Measurements from ENCODE around the gene IGFBP4. TPM values are rescaled to one million over a fixed set of nuclear protein-coding genes. Genes with fewer than 3 reads are reported as not detected.

Gene IGFBP4
- total and polyA plus RNA-seq, 2 donors (not counting 1 experiment from before 2014, with no cell fraction given): 436 to 1,130 TPM

DNA sequence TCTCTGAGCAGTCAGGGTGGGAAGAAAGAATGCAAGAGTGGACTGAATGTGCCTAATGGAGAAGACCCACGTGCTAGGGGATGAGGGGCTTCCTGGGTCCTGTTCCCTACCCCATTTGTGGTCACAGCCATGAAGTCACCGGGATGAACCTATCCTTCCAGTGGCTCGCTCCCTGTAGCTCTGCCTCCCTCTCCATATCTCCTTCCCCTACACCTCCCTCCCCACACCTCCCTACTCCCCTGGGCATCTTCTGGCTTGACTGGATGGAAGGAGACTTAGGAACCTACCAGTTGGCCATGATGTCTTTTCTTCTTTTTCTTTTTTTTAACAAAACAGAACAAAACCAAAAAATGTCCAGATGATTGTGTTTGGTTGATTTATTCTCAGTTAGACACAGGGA, 14.1 kb downstream of the IGFBP4 start:
- peaks cover 5% of the 10 kb centered on the region for H3K79me2 ChIP-seq (ENCODE audit: control insufficient read depth, insufficient read depth, low read length)
- DNase-seq (ENCODE audit: low read depth in 2 of 2): no peak
- H3K9me3 ChIP-seq (ENCODE audit: control insufficient read depth, insufficient read depth, low read depth, low read length): no peaks in the 10 kb centered on the region
- H3K27ac ChIP-seq (ENCODE audit: insufficient read depth, low read length): peak overlapping the region; percentile 78
- no peaks in the 10 kb centered on the region for H3K27me3 ChIP-seq (ENCODE audit: control insufficient read depth, insufficient read depth, low read length)
- no peak overlapping the region for H3K9ac ChIP-seq (ENCODE audit: insufficient read depth, low read length)
- TF ChIP-seq, protein P1, sequence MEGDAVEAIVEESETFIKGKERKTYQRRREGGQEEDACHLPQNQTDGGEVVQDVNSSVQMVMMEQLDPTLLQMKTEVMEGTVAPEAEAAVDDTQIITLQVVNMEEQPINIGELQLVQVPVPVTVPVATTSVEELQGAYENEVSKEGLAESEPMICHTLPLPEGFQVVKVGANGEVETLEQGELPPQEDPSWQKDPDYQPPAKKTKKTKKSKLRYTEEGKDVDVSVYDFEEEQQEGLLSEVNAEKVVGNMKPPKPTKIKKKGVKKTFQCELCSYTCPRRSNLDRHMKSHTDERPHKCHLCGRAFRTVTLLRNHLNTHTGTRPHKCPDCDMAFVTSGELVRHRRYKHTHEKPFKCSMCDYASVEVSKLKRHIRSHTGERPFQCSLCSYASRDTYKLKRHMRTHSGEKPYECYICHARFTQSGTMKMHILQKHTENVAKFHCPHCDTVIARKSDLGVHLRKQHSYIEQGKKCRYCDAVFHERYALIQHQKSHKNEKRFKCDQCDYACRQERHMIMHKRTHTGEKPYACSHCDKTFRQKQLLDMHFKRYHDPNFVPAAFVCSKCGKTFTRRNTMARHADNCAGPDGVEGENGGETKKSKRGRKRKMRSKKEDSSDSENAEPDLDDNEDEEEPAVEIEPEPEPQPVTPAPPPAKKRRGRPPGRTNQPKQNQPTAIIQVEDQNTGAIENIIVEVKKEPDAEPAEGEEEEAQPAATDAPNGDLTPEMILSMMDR (conservative IDR thresholded peaks at IDR 0.05 in 1 of 2, IDR thresholded peaks at IDR 0.05 in 1 of 2; ENCODE audit: low read depth in 1 of 2, low read length in 2 of 2): no peak
- TF ChIP-seq EZH2 (IDR thresholded peaks at IDR 0.05; ENCODE audit: low read length, missing control alignments): no peak
- H3K36me3 ChIP-seq (ENCODE audit: control insufficient read depth, insufficient read depth, low read length): peaks cover 33% of the 10 kb centered on the region
- H3K4me2 ChIP-seq (ENCODE audit: extremely low read depth, insufficient read depth, low read length): peak overlapping the region; percentile 54
- H3K4me3 ChIP-seq (replicated peaks in 1 of 4; ENCODE audit: control extremely low read depth in 1 of 4, insufficient read depth in 1 of 4, low read depth in 3 of 4, low read length in 4 of 4): no peak overlapping the region
- H4K20me1 ChIP-seq (ENCODE audit: control insufficient read depth, extremely low read depth, insufficient read depth, low read length): no peaks in the 10 kb centered on the region
- no peak overlapping the region for H2AFZ ChIP-seq (ENCODE audit: low read length)
- peaks cover 79% of the 10 kb centered on the region for H3K4me1 ChIP-seq (ENCODE audit: control insufficient read depth, extremely low read depth, insufficient read depth, low read length)

DNA sequence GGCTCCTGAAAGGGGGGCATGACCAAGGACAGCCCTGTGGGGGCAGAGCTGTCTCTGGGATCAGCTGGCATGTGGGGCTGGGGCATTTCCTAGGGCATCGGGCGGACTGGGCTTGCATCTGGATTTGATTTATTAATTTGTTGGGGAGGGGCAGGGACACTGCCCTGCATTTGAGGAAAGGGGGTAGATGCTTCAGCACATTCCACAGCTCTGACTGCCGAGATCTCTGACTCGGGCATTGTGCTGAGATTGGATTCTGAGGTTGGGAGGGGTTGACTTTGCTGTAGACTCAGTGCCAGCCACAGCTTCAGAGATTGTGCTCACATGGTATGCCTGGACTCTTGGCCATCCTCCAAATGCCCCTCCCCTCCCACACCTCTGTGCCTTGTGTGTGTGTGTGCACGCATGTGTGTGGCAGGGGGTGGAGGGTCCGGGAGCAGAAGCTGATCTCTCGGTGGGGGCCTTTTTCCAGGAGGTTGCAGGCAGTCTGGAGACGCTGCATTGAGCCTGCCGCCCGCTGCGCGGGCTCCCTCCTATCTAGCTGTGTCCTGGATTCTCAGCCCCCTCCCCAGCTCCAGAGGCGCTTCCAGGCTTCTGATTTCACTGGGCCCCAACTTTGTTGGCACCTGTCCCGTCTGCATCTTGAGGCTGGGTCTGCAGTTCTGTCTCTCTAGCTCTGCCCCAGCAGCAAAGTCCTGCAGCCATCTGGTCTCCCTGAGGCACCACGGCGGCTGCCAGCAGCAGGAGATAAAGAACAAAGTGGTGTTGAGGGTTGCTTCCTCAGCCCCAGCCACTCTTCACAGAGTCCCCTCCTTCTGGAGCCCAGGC, 14.9 kb downstream of the IGFBP4 start:
- Histone ChIP-seq H3K9ac (ENCODE audit: insufficient read depth, low read length) (no peak overlapping the region), H2AFZ (ENCODE audit: low read length) (no peak overlapping the region), H3K36me3 (ENCODE audit: control insufficient read depth, insufficient read depth, low read length) (peaks cover 28% of the 10 kb centered on the region), H3K9me3 (ENCODE audit: control insufficient read depth, insufficient read depth, low read depth, low read length) (no peaks in the 10 kb centered on the region), H4K20me1 (ENCODE audit: control insufficient read depth, extremely low read depth, insufficient read depth, low read length) (no peaks in the 10 kb centered on the region), H3K4me1 (ENCODE audit: control insufficient read depth, extremely low read depth, insufficient read depth, low read length) (peaks cover 71% of the 10 kb centered on the region), H3K79me2 (ENCODE audit: control insufficient read depth, insufficient read depth, low read length) (no peaks in the 10 kb centered on the region), H3K27me3 (ENCODE audit: control insufficient read depth, insufficient read depth, low read length) (no peaks in the 10 kb centered on the region), H3K4me3 (replicated peaks in 1 of 4; ENCODE audit: control extremely low read depth in 1 of 4, insufficient read depth in 1 of 4, low read depth in 3 of 4, low read length in 4 of 4) (no peak overlapping the region), H3K27ac (ENCODE audit: insufficient read depth, low read length) (peak overlapping the region; percentile 78), H3K4me2 (ENCODE audit: extremely low read depth, insufficient read depth, low read length) (peak overlapping the region; percentile 54)
- no peak for TF ChIP-seq EZH2 (IDR thresholded peaks at IDR 0.05; ENCODE audit: low read length, missing control alignments)
- TF ChIP-seq, protein P1 (conservative IDR thresholded peaks at IDR 0.05 in 1 of 2, IDR thresholded peaks at IDR 0.05 in 1 of 2; ENCODE audit: low read depth in 1 of 2, low read length in 2 of 2): no peak
- peak; percentile 90 to 91 for DNase-seq (ENCODE audit: low read depth in 2 of 2)

DNA sequence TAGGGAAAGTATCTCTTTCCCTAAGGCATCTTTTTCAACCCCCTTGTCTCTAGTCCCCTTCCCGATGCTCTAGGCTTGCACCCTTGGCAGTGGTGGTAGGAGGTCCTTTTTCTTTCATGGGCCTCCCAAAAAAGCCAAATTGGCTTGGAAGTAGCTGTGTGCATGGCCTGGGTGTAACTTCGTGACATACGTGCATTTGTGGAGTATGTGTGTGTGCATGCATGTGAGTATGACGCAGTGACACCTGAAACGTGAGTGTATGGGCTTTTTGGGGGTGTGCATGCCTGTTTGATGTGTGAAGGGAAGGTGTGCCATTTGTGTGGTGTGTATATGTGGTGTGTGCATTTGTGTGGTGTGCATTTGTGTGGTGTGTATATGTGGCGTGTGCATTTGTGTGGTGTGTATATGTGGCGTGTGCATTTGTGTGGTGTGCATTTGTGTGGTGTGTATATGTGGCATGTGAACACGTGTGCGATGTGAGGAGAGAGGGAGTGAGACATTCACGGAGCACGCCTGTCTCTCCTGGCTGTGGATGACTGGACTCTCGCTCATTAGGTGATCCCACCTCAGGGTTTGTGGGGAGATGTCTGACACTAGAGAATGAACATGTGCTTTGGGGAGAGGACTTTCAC, 15.7 kb downstream of the IGFBP4 start:
- Histone ChIP-seq H3K9ac (ENCODE audit: insufficient read depth, low read length) (no peak overlapping the region), H2AFZ (ENCODE audit: low read length) (no peak overlapping the region), H3K79me2 (ENCODE audit: control insufficient read depth, insufficient read depth, low read length) (no peaks in the 10 kb centered on the region), H3K4me2 (ENCODE audit: extremely low read depth, insufficient read depth, low read length) (peak overlapping the region; percentile 9), H3K4me1 (ENCODE audit: control insufficient read depth, extremely low read depth, insufficient read depth, low read length) (peaks cover 64% of the 10 kb centered on the region), H3K4me3 (replicated peaks in 1 of 4; ENCODE audit: control extremely low read depth in 1 of 4, insufficient read depth in 1 of 4, low read depth in 3 of 4, low read length in 4 of 4) (no peak overlapping the region), H3K9me3 (ENCODE audit: control insufficient read depth, insufficient read depth, low read depth, low read length) (no peaks in the 10 kb centered on the region), H3K27me3 (ENCODE audit: control insufficient read depth, insufficient read depth, low read length) (no peaks in the 10 kb centered on the region), H3K27ac (ENCODE audit: insufficient read depth, low read length) (peak overlapping the region; percentile 27), H3K36me3 (ENCODE audit: control insufficient read depth, insufficient read depth, low read length) (peaks cover 25% of the 10 kb centered on the region), H4K20me1 (ENCODE audit: control insufficient read depth, extremely low read depth, insufficient read depth, low read length) (no peaks in the 10 kb centered on the region)
- TF ChIP-seq, protein P1 (conservative IDR thresholded peaks at IDR 0.05 in 1 of 2, IDR thresholded peaks at IDR 0.05 in 1 of 2; ENCODE audit: low read depth in 1 of 2, low read length in 2 of 2): no peak
- TF ChIP-seq EZH2 (IDR thresholded peaks at IDR 0.05; ENCODE audit: low read length, missing control alignments): no peak
- DNase-seq (ENCODE audit: low read depth in 2 of 2): peak in 1 of 2 donors; percentile 25
